MM.1S (cell line): ENCODE results near the gene CTBP1.

Experiments used
- DNase-seq: peaks from one replicate; pipeline ENCODE4 v3.0.0-alpha.2; 2015
- H2AFZ ChIP-seq: fragments of 300-600 bp; sonication (generic); 2 replicates; pipeline ENCODE4 v1.6.0; 2016; ENCODE audit warnings: antibody characterized with exemption, low read length
- H3F3A ChIP-seq: fragments of 300-600 bp; sonication (generic); 2 replicates; pipeline ENCODE4 v1.6.1; 2016; ENCODE audit warnings: mild to moderate bottlenecking, antibody characterized with exemption, low read length, moderate library complexity, mixed read lengths; ENCODE audit not compliant: insufficient read depth
- H3K27ac ChIP-seq: fragments of 300-600 bp; sonication (generic); 2 replicates; pipeline ENCODE4 v1.5.1; 2016; ENCODE audit warnings: mild to moderate bottlenecking, low read length
- H3K27me3 ChIP-seq: fragments of 300-600 bp; sonication (generic); replicated peaks from 2 replicates; pipeline ENCODE4 v1.6.0; 2016; ENCODE audit warnings: low read length; ENCODE audit not compliant: insufficient read depth
- H3K36me3 ChIP-seq: fragments of 300-600 bp; sonication (generic); replicated peaks from 2 replicates; pipeline ENCODE4 v1.6.1; 2016; ENCODE audit warnings: mild to moderate bottlenecking, low read length, mixed read lengths; ENCODE audit not compliant: insufficient read depth
- H3K4me1 ChIP-seq: fragments of 300-600 bp; sonication (generic); 2 replicates; pipeline ENCODE4 v1.6.1; 2016; ENCODE audit warnings: low read length, mixed read lengths
- H3K4me2 ChIP-seq: fragments of 300-600 bp; sonication (generic); 2 replicates; pipeline ENCODE4 v1.6.0; 2016; ENCODE audit warnings: low read depth, low read length
- H3K4me3 ChIP-seq: fragments of 300-600 bp; sonication (generic); 2 replicates; pipeline ENCODE4 v1.5.1; 2016; ENCODE audit warnings: low read length, mixed read lengths
- H3K79me2 ChIP-seq: fragments of 300-600 bp; sonication (generic); 2 replicates; pipeline ENCODE4 v1.6.1; 2016; ENCODE audit warnings: mixed run types, low read length, mixed read lengths
- H3K9ac ChIP-seq: fragments of 300-600 bp; sonication (generic); 2 replicates; pipeline ENCODE4 v1.6.1; 2016; ENCODE audit warnings: low read length, mixed read lengths
- H3K9me2 ChIP-seq: fragments of 300-600 bp; sonication (generic); replicated peaks from 2 replicates; pipeline ENCODE4 v1.6.1; 2016; ENCODE audit warnings: mild to moderate bottlenecking, low read length, mixed read lengths; ENCODE audit not compliant: insufficient read depth
- H3K9me3 ChIP-seq: fragments of 300-600 bp; sonication (generic); replicated peaks from 2 replicates; pipeline ENCODE4 v1.6.1; 2016; ENCODE audit warnings: mild to moderate bottlenecking, low read length, mixed read lengths; ENCODE audit not compliant: insufficient read depth
- H4K20me1 ChIP-seq: fragments of 300-600 bp; sonication (generic); 2 replicates; pipeline ENCODE4 v1.6.1; 2016; ENCODE audit warnings: mild to moderate bottlenecking, low read length, moderate library complexity, mixed read lengths; ENCODE audit not compliant: insufficient read depth
- CTCF ChIP-seq: fragments of 300-600 bp; sonication (generic); IDR thresholded peaks from 2 replicates; pipeline ENCODE4 v1.5.1; 2016; ENCODE audit warnings: antibody characterized with exemption, low read length, mixed read lengths
- EZH2 ChIP-seq: fragments of 300-600 bp; sonication (generic); optimal IDR thresholded peaks from 2 replicates; pipeline ENCODE3; 2017; ENCODE audit warnings: low read depth, mild to moderate bottlenecking, antibody characterized with exemption, low read length, mixed read lengths
- EZH2phosphoT487 ChIP-seq: fragments of 300-600 bp; sonication (generic); IDR thresholded peaks from 2 replicates; pipeline ENCODE4 v1.6.1; 2018; ENCODE audit warnings: antibody characterized with exemption, low read length

CTBP1 gene

GRCh38 chr4:1250921-1251772 is 2.2 kb upstream of the CTBP1 start:
- H3K9me2 ChIP-seq = no peaks in the 10 kb centered on the region
- no peak overlapping the region for H3K27ac ChIP-seq
- H3K4me1 ChIP-seq = peaks cover 11% of the 10 kb centered on the region; the same call in 1 of the 2 replicates
- H3K4me2 ChIP-seq = no peak overlapping the region
- no peaks in the 10 kb centered on the region for H3F3A ChIP-seq
- DNase-seq = no peak
- no peaks in the 10 kb centered on the region for H3K36me3 ChIP-seq
- peaks cover 27% of the 10 kb centered on the region for H3K79me2 ChIP-seq
- H3K9ac ChIP-seq = no peak overlapping the region
- no peak overlapping the region for H3K4me3 ChIP-seq
- no peak for TF ChIP-seq CTCF
- no peak for TF ChIP-seq EZH2
- TF ChIP-seq EZH2phosphoT487 = no peak
- H2AFZ ChIP-seq = no peak overlapping the region
- no peaks in the 10 kb centered on the region for H3K9me3 ChIP-seq
- H3K27me3 ChIP-seq = no peaks in the 10 kb centered on the region
- H4K20me1 ChIP-seq = no peaks in the 10 kb centered on the region

- H3K9me2 ChIP-seq = no peaks in the 10 kb centered on the region
- H3K9ac ChIP-seq = no peak overlapping the region
- no peak for DNase-seq
- no peaks in the 10 kb centered on the region for H3K9me3 ChIP-seq
- TF ChIP-seq EZH2 (no peak), EZH2phosphoT487 (no peak), CTCF (no peak)
- peaks cover 11% of the 10 kb centered on the region; the same call in 1 of the 2 replicates for H3K4me1 ChIP-seq
- H3K27ac ChIP-seq = no peak overlapping the region
- no peaks in the 10 kb centered on the region for H3K36me3 ChIP-seq
- no peak overlapping the region for H3K4me2 ChIP-seq
- H3K4me3 ChIP-seq = no peak overlapping the region
- H3K27me3 ChIP-seq = no peaks in the 10 kb centered on the region
- no peaks in the 10 kb centered on the region for H3F3A ChIP-seq
- H4K20me1 ChIP-seq = no peaks in the 10 kb centered on the region
- H2AFZ ChIP-seq = no peak overlapping the region
- H3K79me2 ChIP-seq = peaks cover 34% of the 10 kb centered on the region
These were observed 1.5 kb upstream of the CTBP1 start for GRCh38 chr4:1250527-1250812.

GRCh38 chr4:1249731-1250526 is 999 bp upstream of the CTBP1 start:
- Histone ChIP-seq H3K27ac (peak overlapping the region; percentile 74; the same call in 1 of the 2 replicates), H4K20me1 (peaks cover 4% of the 10 kb centered on the region; the same call in 1 of the 2 replicates), H3K4me1 (peaks cover 11% of the 10 kb centered on the region; the same call in 1 of the 2 replicates), H3K36me3 (no peaks in the 10 kb centered on the region), H3K4me2 (peak overlapping the region; percentile 98), H3K27me3 (no peaks in the 10 kb centered on the region), H3K4me3 (peak overlapping the region; percentile 74), H3K79me2 (peaks cover 40% of the 10 kb centered on the region), H3K9ac (peak overlapping the region; percentile 96), H3F3A (no peaks in the 10 kb centered on the region), H3K9me2 (no peaks in the 10 kb centered on the region), H3K9me3 (no peaks in the 10 kb centered on the region), H2AFZ (peak overlapping the region; percentile 86)
- TF ChIP-seq EZH2 (no peak), CTCF (no peak), EZH2phosphoT487 (no peak)
- DNase-seq = peak; percentile 46
